Transverse colon (tissue), 4 donors: ENCODE data around the gene GPX2.

Experiments used
- EP300 ChIP-seq: sonication (generic); formaldehyde crosslinking; IDR thresholded peaks from one replicate; pipeline ENCODE4 v1.6.1; 2017; ENCODE audit warnings: antibody characterized with exemption, low read depth
- POLR2A ChIP-seq: fragments of 450-650 bp; IDR thresholded peaks from one replicate; pipeline ENCODE4 v1.6.1; 2016; ENCODE audit warnings: antibody characterized with exemption, mild to moderate bottlenecking, moderate library complexity
- POLR2AphosphoS5 ChIP-seq, 3 donors: sonication (generic); formaldehyde crosslinking; IDR thresholded peaks; one replicate each; pipeline ENCODE4 v1.6.1; 2016; ENCODE audit warnings: antibody characterized with exemption in 3 of 3
- TF ChIP-seq, protein P1 (sequence below), 5 experiments: fragments of 200-600 bp in 3 of 5; fragments of 450-650 bp in 2 of 5; sonication (generic) in 3 of 5; IDR thresholded peaks; 1 replicate in 2 of 5; 2 replicates in 3 of 5; pipeline ENCODE4 v1.5.1; 2016 to 2017; ENCODE audit warnings: antibody characterized with exemption in 5 of 5, inconsistent platforms in 3 of 5, mild to moderate bottlenecking in 2 of 5, moderate library complexity in 1 of 5

DNA sequence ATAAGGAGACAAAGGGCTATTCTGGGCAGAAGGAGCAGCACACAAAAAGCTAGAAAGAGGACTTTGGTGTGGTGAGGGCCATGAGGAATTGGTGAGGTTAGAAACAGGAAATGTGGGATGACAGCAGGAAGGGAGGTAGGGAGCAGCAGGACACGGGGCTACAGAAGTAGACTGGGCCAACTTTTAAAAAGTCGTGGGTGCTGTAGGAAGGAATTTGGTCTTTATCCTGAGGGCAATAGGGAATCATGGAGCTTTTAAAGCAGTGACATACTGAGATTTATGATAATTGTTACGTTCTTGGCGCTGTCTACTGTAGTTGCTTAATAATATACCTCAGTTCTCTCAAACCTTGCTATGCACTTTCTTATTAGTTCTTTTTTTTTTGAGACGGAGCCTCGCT lies 36.5 kb downstream of the GPX2 start:
- TF ChIP-seq, protein P1, sequence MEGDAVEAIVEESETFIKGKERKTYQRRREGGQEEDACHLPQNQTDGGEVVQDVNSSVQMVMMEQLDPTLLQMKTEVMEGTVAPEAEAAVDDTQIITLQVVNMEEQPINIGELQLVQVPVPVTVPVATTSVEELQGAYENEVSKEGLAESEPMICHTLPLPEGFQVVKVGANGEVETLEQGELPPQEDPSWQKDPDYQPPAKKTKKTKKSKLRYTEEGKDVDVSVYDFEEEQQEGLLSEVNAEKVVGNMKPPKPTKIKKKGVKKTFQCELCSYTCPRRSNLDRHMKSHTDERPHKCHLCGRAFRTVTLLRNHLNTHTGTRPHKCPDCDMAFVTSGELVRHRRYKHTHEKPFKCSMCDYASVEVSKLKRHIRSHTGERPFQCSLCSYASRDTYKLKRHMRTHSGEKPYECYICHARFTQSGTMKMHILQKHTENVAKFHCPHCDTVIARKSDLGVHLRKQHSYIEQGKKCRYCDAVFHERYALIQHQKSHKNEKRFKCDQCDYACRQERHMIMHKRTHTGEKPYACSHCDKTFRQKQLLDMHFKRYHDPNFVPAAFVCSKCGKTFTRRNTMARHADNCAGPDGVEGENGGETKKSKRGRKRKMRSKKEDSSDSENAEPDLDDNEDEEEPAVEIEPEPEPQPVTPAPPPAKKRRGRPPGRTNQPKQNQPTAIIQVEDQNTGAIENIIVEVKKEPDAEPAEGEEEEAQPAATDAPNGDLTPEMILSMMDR (IDR thresholded peaks at IDR 0.05): no peak
- TF ChIP-seq POLR2A: no peak
- no peak for TF ChIP-seq POLR2AphosphoS5 (IDR thresholded peaks at IDR 0.05)
- no peak for TF ChIP-seq EP300
